PFSK-1 (cell line): ENCODE data around the gene DAB1. TPM values are rescaled to one million over a fixed set of nuclear protein-coding genes. Genes with fewer than 3 reads are reported as not detected.

Source experiments
- FOXP2 ChIP-seq: optimal IDR thresholded peaks from 2 replicates; pipeline ENCODE3; 2011; ENCODE audit warnings: borderline replicate concordance, control low read depth, inconsistent platforms; ENCODE audit not compliant: insufficient read depth; ENCODE audit errors: extremely low read length, extremely low read depth
- POLR2AphosphoS5 ChIP-seq: IDR thresholded peaks from 2 replicates; pipeline ENCODE4 v1.6.1; 2012; ENCODE audit warnings: low read depth, mild to moderate bottlenecking, control low read depth, low read length, moderate library complexity
- SIN3A ChIP-seq: IDR thresholded peaks from 2 replicates; pipeline ENCODE4 v1.6.1; 2012; ENCODE audit warnings: mild to moderate bottlenecking, low read length, moderate library complexity, borderline replicate concordance; ENCODE audit not compliant: insufficient read depth
- TAF1 ChIP-seq: IDR thresholded peaks from 2 replicates; pipeline ENCODE4 v1.6.1; 2012; ENCODE audit warnings: low read length, control low read depth, borderline replicate concordance; ENCODE audit not compliant: insufficient read depth
- polyA plus RNA-seq: library from polyadenylated mRNA; unstranded; fragments of >200 nt; gene quantifications from one replicate; pipeline ENCODE4 v1.2.1, GENCODE V29; 2012; ENCODE audit warnings: low read depth, missing spikeins; ENCODE audit not compliant: insufficient read length
- TF ChIP-seq, protein P1 (sequence below), 2 experiments: IDR thresholded peaks; 2 replicates each; pipeline versions ENCODE4 v1.6.1 to v1.8.0; 2011 to 2012; ENCODE audit warnings: low read depth in 2 of 2, low read length in 2 of 2, control low read depth in 1 of 2, inconsistent platforms in 1 of 2, mild to moderate bottlenecking in 1 of 2, moderate library complexity in 1 of 2; ENCODE audit not compliant: insufficient read depth in 1 of 2

The DAB1 gene
- 3.6 TPM for polyA plus RNA-seq

- TF ChIP-seq TAF1 (no peak), POLR2AphosphoS5 (no peak), FOXP2 (no peak), SIN3A (no peak)
- TF ChIP-seq, protein P1, sequence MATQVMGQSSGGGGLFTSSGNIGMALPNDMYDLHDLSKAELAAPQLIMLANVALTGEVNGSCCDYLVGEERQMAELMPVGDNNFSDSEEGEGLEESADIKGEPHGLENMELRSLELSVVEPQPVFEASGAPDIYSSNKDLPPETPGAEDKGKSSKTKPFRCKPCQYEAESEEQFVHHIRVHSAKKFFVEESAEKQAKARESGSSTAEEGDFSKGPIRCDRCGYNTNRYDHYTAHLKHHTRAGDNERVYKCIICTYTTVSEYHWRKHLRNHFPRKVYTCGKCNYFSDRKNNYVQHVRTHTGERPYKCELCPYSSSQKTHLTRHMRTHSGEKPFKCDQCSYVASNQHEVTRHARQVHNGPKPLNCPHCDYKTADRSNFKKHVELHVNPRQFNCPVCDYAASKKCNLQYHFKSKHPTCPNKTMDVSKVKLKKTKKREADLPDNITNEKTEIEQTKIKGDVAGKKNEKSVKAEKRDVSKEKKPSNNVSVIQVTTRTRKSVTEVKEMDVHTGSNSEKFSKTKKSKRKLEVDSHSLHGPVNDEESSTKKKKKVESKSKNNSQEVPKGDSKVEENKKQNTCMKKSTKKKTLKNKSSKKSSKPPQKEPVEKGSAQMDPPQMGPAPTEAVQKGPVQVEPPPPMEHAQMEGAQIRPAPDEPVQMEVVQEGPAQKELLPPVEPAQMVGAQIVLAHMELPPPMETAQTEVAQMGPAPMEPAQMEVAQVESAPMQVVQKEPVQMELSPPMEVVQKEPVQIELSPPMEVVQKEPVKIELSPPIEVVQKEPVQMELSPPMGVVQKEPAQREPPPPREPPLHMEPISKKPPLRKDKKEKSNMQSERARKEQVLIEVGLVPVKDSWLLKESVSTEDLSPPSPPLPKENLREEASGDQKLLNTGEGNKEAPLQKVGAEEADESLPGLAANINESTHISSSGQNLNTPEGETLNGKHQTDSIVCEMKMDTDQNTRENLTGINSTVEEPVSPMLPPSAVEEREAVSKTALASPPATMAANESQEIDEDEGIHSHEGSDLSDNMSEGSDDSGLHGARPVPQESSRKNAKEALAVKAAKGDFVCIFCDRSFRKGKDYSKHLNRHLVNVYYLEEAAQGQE (IDR thresholded peaks at IDR 0.05; ENCODE audit: insufficient read depth in 1 of 2, low read depth in 2 of 2, low read length in 2 of 2) = no peak
These were observed at the start of gene DAB1 for GRCh38 chr1:57423656-57424211. Gene DAB1 (minus strand): TSS chr1:57424060. CDS start chr1:57291030, 133,030 bp downstream.

GRCh38 chr1:57473448-57473847, 49.6 kb upstream of the DAB1 start:
- TF ChIP-seq, protein P1 (IDR thresholded peaks at IDR 0.05; ENCODE audit: insufficient read depth in 1 of 2, low read depth in 2 of 2, low read length in 2 of 2) = no peak
- TF ChIP-seq FOXP2 = no peak
- no peak for TF ChIP-seq TAF1
- TF ChIP-seq SIN3A = no peak
- no peak for TF ChIP-seq POLR2AphosphoS5

DNA sequence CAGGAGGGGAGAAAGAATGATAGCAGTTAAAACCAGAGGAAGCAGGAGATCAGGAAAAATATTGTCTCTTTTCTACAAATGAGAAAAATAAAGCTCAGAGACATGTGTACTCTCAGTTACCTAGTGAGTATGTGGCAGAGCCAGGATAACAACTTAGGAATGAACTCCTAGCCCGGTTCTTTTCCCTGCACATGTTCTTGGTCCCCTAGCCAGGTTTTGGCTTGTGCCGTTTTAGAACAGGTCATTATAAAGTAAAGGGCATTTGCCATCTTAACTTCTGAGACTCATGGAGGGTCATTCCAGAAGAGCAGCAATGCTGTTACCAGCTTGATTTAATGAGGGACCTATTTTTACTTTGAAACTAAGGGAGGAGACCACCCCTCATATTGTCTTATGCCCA, 48.1 kb upstream of the DAB1 start:
- TF ChIP-seq POLR2AphosphoS5 = no peak
- no peak for TF ChIP-seq SIN3A
- TF ChIP-seq, protein P1 (IDR thresholded peaks at IDR 0.05; ENCODE audit: insufficient read depth in 1 of 2, low read depth in 2 of 2, low read length in 2 of 2) = no peak
- no peak for TF ChIP-seq TAF1
- TF ChIP-seq FOXP2 = no peak

DNA sequence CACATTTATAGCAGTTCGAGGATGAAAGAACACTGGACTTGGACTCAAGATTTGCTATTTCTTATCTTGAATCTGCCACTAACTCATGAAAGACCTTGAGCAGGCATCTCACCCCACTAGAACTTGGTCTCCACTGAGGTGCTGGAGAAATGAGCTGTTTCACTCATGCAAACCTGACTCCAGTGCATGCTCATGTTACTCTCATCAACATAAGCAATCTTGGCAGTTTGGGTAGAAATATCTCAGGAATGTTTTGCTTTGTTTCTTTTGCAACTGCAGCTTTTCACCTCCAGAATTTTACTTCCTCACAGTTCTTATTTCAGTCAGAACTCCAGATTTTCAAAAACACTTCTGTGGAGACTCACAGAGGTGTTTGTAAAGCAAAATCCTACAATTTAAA, 46.2 kb upstream of the DAB1 start:
- no peak for TF ChIP-seq POLR2AphosphoS5
- TF ChIP-seq, protein P1 (IDR thresholded peaks at IDR 0.05; ENCODE audit: insufficient read depth in 1 of 2, low read depth in 2 of 2, low read length in 2 of 2) = no peak
- no peak for TF ChIP-seq TAF1
- TF ChIP-seq FOXP2 = no peak
- no peak for TF ChIP-seq SIN3A
